CD4-positive, alpha-beta memory T cell (primary cell): ENCODE data around the gene HOXB5. TPM values are rescaled to one million over a fixed set of nuclear protein-coding genes. Genes with fewer than 3 reads are reported as not detected.

Source experiments
- CTCF ChIA-PET: fragments of 350-600 bp; sonication (Branson Sonifier 250); formaldehyde crosslinking; loops from one replicate; lab custom pipeline; 2021; ENCODE audit warnings: inconsistent platforms; ENCODE audit not compliant: partially characterized antibody; lab: Charles Lee
- POLR2A ChIA-PET: fragments of 350-600 bp; sonication (Branson Sonifier 250); formaldehyde crosslinking; loops from one replicate; lab custom pipeline; 2021; ENCODE audit not compliant: partially characterized antibody; lab: Charles Lee
- DNase-seq, 5 donors: peaks; one replicate each; pipeline versions ENCODE4 v3.0.0 to v3.0.0-alpha.2; 2020 to 2022; ENCODE audit warnings: mixed read lengths in 1 of 5
- H3K27ac ChIP-seq: one replicate; pipeline ENCODE4 v1.7.0; 2013; ENCODE audit warnings: low read depth, low read length
- H3K27me3 ChIP-seq: 2 replicates; pipeline ENCODE4 v1.7.0; 2013; ENCODE audit warnings: mild to moderate bottlenecking, low read length, moderate library complexity; ENCODE audit not compliant: insufficient read depth
- H3K36me3 ChIP-seq: 2 replicates; pipeline ENCODE4 v1.7.0; 2013; ENCODE audit warnings: mild to moderate bottlenecking, low read length, moderate library complexity; ENCODE audit not compliant: insufficient read depth
- H3K4me1 ChIP-seq: 2 replicates; pipeline ENCODE4 v1.7.0; 2013; ENCODE audit warnings: mild to moderate bottlenecking, low read length, moderate library complexity; ENCODE audit not compliant: insufficient read depth
- H3K4me3 ChIP-seq, 2 donors: one replicate each; pipeline ENCODE4 v1.7.0; 2013; ENCODE audit warnings: low read length in 2 of 2, mild to moderate bottlenecking in 1 of 2
- H3K9me3 ChIP-seq, 2 donors: one replicate each; pipeline ENCODE4 v1.7.0; 2013; ENCODE audit warnings: low read length in 2 of 2, control low read depth in 1 of 2; ENCODE audit not compliant: control insufficient read depth in 1 of 2
- H3K27ac Mint-ChIP-seq, 7 donors: one replicate each; pipeline ENCODE4 v1.8.0; 2020 to 2021; ENCODE audit warnings: mixed read lengths in 7 of 7, mild to moderate bottlenecking in 6 of 7, inconsistent platforms in 3 of 7, moderate library complexity in 3 of 7
- H3K27me3 Mint-ChIP-seq, 2 donors: one replicate each; pipeline ENCODE4 v1.8.0; 2020 to 2021; ENCODE audit warnings: mixed read lengths in 2 of 2
- H3K36me3 Mint-ChIP-seq, 2 donors: one replicate each; pipeline ENCODE4 v1.8.0; 2020 to 2021; ENCODE audit warnings: mixed read lengths in 2 of 2, inconsistent platforms in 1 of 2, mild to moderate bottlenecking in 1 of 2
- H3K4me1 Mint-ChIP-seq, 4 donors: one replicate each; pipeline ENCODE4 v1.8.0; 2020 to 2021; ENCODE audit warnings: mixed read lengths in 4 of 4, mild to moderate bottlenecking in 1 of 4
- H3K4me3 Mint-ChIP-seq, 8 donors: one replicate each; pipeline ENCODE4 v1.8.0; 2020 to 2021; ENCODE audit warnings: mixed read lengths in 8 of 8, mild to moderate bottlenecking in 7 of 8, moderate library complexity in 6 of 8, inconsistent platforms in 3 of 8
- H3K9me3 Mint-ChIP-seq, 8 donors: one replicate each; pipeline ENCODE4 v1.8.0; 2020 to 2021; ENCODE audit warnings: mixed read lengths in 8 of 8, mild to moderate bottlenecking in 5 of 8, inconsistent platforms in 3 of 8, moderate library complexity in 1 of 8
- intact Hi-C: fragments of 100-400 bp; cut with micrococcal nuclease; formaldehyde crosslinking; loops from one replicate; pipeline ENCODE4 v1.15.1; 2023
- polyA plus RNA-seq, 2 donors: library from polyadenylated mRNA; unstranded; fragments of 300-500 nt; fragmentation: Illumina TruSeq; gene quantifications; one replicate each; pipeline ENCODE4 v1.2.3, GENCODE V29; 2021
- total RNA-seq, 2 experiments: library from RNA; stranded (reverse); gene quantifications; one replicate each; pipeline ENCODE4 v1.2.3, GENCODE V29; 2021

The HOXB5 gene
- total and polyA plus RNA-seq, 4 experiments from 2014 or later: not detected

DNA sequence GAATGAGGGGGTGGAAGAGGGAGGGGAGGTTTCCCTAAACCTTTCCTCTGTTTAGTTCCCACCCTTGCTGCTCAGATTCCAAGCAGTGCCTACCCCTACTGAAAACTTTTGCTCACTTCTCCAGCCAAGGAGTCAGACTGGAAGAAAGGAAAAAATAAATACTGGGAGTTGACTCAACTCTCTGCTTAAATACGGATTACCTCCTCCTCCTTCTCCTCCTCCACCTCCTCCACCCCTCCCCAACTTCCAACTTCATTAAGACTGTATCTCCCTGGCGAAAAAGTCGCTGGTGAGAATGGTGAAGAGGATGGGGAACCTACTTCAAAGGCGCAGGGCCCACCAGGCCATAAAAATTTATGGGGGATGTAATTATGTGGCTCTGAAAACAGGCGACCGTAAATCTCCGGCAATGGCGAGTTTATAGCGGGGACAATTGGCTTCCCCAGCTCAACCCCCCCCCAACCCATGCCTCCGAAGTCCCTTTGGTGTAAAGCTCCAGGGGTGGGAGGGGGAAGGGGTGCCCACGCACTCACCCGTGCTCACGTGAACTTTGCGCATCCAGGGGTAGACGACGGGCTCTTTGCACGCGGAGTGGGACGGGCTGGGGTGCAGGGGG, 16.1 kb downstream of the HOXB5 start:
- H3K4me1 Mint-ChIP-seq: peaks cover 16 to 60% (median 37%) of the 10 kb centered on the region in 4 donors
- ChIA-PET POLR2A (interaction anchor here (0.6 to 2.5 kb wide), 6 partner anchors 9 to 86 kb away, joined by 3 to 8 read pairs (median 6); no protein-coding TSS in a partner anchor), CTCF (interaction anchor here (0.6 kb wide), 2 partner anchors 66 to 241 kb away, joined by 3 read pairs; no protein-coding TSS in a partner anchor)
- H3K27me3 ChIP-seq: peaks cover 12% of the 10 kb centered on the region
- no peaks in the 10 kb centered on the region for H3K9me3 Mint-ChIP-seq
- H3K36me3 Mint-ChIP-seq: peaks cover 3 to 12% of the 10 kb centered on the region in 2 donors
- H3K36me3 ChIP-seq: no peaks in the 10 kb centered on the region
- peak overlapping the region; percentile 37 to 77 (median 66) for H3K27ac Mint-ChIP-seq
- no peak for DNase-seq
- intact Hi-C loops: no loop called here
- H3K4me3 Mint-ChIP-seq: peak overlapping the region; percentile 82 to 91 (median 84)
- H3K27me3 Mint-ChIP-seq: peaks cover 23 to 33% of the 10 kb centered on the region in 2 donors
- H3K27ac ChIP-seq: no peak overlapping the region
- no peaks in the 10 kb centered on the region for H3K9me3 ChIP-seq
- H3K4me1 ChIP-seq: peaks cover 48% of the 10 kb centered on the region
- peak overlapping the region; percentile 34 to 64 for H3K4me3 ChIP-seq

DNA sequence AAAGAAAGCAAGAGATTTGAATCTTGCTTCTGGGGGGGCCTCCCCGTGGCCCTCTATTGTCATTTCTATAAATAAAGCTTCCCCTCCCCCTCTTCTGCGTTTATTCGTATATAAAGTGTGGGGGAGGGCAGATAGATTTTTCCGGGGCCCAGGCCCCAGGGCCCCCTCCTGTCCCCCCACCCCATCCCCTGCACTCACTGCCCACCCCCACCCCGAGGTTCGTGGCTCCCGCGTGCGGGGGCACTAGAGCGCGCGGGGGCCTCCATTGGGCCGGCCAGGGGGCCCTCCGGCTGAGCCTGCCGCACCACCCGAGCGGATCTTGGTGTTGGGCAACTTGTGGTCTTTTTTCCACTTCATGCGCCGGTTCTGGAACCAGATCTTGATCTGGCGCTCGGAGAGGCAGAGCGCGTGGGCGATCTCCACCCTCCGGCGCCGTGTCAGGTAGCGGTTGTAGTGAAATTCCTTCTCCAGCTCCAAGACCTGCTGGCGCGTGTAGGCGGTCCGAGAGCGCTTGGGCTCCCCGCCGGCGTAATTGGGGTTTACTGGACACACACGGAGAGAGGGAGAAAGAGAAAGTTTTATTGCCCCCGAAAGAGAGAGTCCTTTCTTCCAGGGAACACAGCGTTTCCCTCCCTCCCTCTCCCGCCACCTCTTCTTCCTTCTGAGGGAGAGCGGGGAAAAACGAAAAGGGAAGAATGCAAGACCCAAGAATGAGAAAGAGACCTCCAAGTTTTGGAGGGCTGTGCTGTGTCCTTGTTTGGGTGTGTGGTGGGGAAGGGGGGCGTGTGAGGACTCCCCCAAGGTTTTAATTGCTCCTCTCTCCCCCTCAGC, 16.9 kb downstream of the HOXB5 start:
- peaks cover 21 to 28% of the 10 kb centered on the region in 2 donors for H3K27me3 Mint-ChIP-seq
- H3K9me3 Mint-ChIP-seq: no peaks in the 10 kb centered on the region
- DNase-seq: no peak
- CTCF ChIA-PET: interaction anchor here (0.6 kb wide), 1 partner anchor 65 kb away, joined by 3 read pairs; no protein-coding TSS in a partner anchor
- H3K36me3 Mint-ChIP-seq: peaks cover 5 to 12% of the 10 kb centered on the region in 2 donors
- H3K4me3 Mint-ChIP-seq: peak overlapping the region; percentile 82 to 91 (median 84)
- H3K27me3 ChIP-seq: peaks cover 7% of the 10 kb centered on the region
- no peak overlapping the region for H3K27ac ChIP-seq
- POLR2A ChIA-PET: interaction anchor here (1.1 to 1.5 kb wide), 3 partner anchors 30 to 71 kb away, joined by 3 to 7 read pairs (median 5); no protein-coding TSS in a partner anchor
- H3K4me1 ChIP-seq: peaks cover 43% of the 10 kb centered on the region
- no peaks in the 10 kb centered on the region for H3K36me3 ChIP-seq
- H3K9me3 ChIP-seq: no peaks in the 10 kb centered on the region
- peak overlapping the region; percentile 34 to 64 for H3K4me3 ChIP-seq
- peak overlapping the region in 1 of 7 donors; percentile 66 for H3K27ac Mint-ChIP-seq
- intact Hi-C loops: no loop called here
- H3K4me1 Mint-ChIP-seq: peaks cover 18 to 52% (median 34%) of the 10 kb centered on the region in 4 donors

DNA sequence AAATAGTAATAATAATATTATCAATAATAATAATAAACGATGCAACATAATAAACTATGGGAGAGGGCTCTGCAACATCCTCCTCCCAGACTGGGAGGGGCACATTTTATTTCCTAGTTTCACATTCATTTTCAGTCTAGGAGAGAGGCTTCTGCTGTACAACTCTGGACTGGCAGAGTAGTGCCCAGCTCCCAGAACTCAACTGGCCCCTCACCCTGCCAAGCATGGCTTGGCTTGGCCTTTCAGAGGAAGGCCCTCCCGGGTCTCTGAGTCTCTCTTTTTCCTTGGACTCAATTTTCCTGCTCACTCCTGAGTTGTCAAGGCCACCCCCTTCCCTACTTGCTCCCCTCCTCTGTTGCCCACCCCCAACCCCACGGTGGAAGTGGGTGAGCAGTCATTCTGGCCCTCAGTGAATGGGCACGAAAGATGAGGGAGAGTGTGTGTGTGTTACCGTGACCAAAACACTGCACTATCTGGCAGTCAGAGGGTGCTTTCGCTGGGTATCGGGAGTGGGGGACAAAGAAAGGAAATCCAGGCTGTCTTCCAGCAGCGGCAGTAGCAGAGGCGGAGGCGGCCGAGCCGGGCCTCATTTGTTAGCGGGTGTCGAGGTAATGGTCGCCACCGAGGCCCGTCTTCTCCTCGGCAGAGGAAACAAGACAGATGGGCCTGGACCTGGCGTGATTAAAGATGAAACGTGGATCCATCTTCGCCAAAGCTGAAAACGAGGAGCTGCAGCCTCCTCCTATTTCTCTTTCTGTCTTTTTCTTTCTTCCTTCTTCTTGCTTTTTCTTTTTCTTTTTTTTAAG, 17.7 kb downstream of the HOXB5 start:
- peaks cover 35% of the 10 kb centered on the region for H3K4me1 ChIP-seq
- H3K9me3 Mint-ChIP-seq: no peaks in the 10 kb centered on the region
- peak overlapping the region in 6 of 8 donors; percentile 26 to 51 (median 47) for H3K4me3 Mint-ChIP-seq
- ChIA-PET POLR2A (interaction anchor here (1.1 kb wide), 1 partner anchor 29 kb away, joined by 3 read pairs; no protein-coding TSS in a partner anchor), CTCF (no interaction called here)
- H3K36me3 ChIP-seq: no peaks in the 10 kb centered on the region
- intact Hi-C loops: no loop called here
- no peak overlapping the region for H3K27ac Mint-ChIP-seq
- peaks cover 7 to 12% of the 10 kb centered on the region in 2 donors for H3K36me3 Mint-ChIP-seq
- no peaks in the 10 kb centered on the region for H3K9me3 ChIP-seq
- no peaks in the 10 kb centered on the region for H3K27me3 ChIP-seq
- H3K27me3 Mint-ChIP-seq: peaks cover 16 to 20% of the 10 kb centered on the region in 2 donors
- DNase-seq: no peak
- no peak overlapping the region for H3K27ac ChIP-seq
- peaks cover 19 to 44% (median 30%) of the 10 kb centered on the region in 4 donors for H3K4me1 Mint-ChIP-seq
- H3K4me3 ChIP-seq: no peak overlapping the region

DNA sequence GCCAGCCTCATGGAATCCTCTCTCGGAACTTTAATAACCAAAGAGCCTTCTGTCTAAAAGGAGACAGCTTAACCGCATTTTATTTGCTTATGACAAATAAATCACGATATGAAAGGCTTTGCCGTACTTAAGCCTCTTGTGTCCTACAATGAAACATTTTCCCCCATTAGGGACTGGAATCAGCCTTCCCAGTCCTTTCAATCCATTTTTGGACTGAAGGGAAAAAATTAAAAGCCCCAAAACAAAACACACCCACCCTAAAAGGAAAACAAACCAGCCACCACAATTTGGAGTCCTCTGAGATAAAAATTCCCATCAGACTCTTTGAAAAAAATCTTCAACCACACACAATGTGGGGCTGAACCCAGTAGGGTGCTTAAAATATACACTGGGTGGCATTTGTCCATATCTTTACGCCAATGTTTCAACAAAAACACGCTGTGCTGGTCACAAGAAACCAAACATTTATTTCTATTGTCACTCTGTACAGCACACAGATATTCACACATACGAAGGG, 18.5 kb downstream of the HOXB5 start:
- intact Hi-C loops: no loop called here
- Mint-ChIP-seq H3K27ac (no peak overlapping the region), H3K36me3 (peaks cover 7 to 12% of the 10 kb centered on the region in 2 donors), H3K4me1 (peaks cover 18 to 39% (median 27%) of the 10 kb centered on the region in 4 donors), H3K27me3 (peaks cover 9 to 13% of the 10 kb centered on the region in 2 donors), H3K9me3 (no peaks in the 10 kb centered on the region), H3K4me3 (peak overlapping the region in 1 of 8 donors; percentile 37)
- Histone ChIP-seq H3K27me3 (no peaks in the 10 kb centered on the region), H3K4me1 (peaks cover 29% of the 10 kb centered on the region), H3K36me3 (no peaks in the 10 kb centered on the region), H3K4me3 (no peak overlapping the region), H3K9me3 (no peaks in the 10 kb centered on the region), H3K27ac (no peak overlapping the region)
- ChIA-PET CTCF (interaction anchor here (0.8 kb wide), 1 partner anchor 18 kb away, joined by 3 read pairs; the partner anchor contains the start of gene HOXB5), POLR2A (no interaction called here)
- no peak for DNase-seq

DNA sequence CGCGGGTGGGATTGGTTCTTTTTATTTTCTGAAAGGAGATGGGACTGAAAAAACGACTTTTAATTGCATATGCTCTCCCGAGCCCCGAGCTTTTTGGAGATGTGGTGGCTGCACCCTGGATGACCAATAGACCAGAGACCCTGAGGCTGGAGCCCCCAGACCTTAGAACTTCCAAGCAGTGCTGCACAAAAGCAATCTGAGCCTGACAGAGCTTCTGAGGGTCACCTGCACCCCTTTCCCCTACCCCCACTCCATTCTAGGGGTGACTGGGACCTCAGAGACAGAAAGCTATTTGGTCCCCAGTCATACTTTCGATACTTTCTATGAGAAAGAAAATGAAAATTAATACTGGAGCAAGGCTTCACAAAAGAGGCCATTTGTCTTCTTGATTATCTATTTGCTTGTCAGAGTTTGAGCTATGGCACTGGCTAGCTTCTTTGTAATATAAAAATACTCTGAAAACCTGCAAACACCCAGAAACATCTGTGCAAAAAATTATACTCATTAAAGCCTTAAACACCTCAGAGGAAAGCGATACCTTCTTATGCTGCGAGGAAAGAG, 19.0 kb downstream of the HOXB5 start:
- H3K4me1 Mint-ChIP-seq: peaks cover 18 to 33% (median 24%) of the 10 kb centered on the region in 4 donors
- CTCF ChIA-PET: interaction anchor here (0.6 to 0.8 kb wide), 2 partner anchors 17 to 19 kb away, joined by 3 read pairs; partner anchors contain the start of gene HOXB5
- H3K36me3 Mint-ChIP-seq: peaks cover 7 to 12% of the 10 kb centered on the region in 2 donors
- Histone ChIP-seq H3K4me1 (peaks cover 25% of the 10 kb centered on the region), H3K9me3 (no peaks in the 10 kb centered on the region), H3K27ac (no peak overlapping the region), H3K27me3 (no peaks in the 10 kb centered on the region), H3K36me3 (no peaks in the 10 kb centered on the region), H3K4me3 (no peak overlapping the region)
- H3K4me3 Mint-ChIP-seq: peak overlapping the region in 1 of 8 donors; percentile 6
- H3K27me3 Mint-ChIP-seq: peaks cover 8 to 11% of the 10 kb centered on the region in 2 donors
- intact Hi-C loops: no loop called here
- no peaks in the 10 kb centered on the region for H3K9me3 Mint-ChIP-seq
- POLR2A ChIA-PET: no interaction called here
- no peak for DNase-seq
- H3K27ac Mint-ChIP-seq: no peak overlapping the region

DNA sequence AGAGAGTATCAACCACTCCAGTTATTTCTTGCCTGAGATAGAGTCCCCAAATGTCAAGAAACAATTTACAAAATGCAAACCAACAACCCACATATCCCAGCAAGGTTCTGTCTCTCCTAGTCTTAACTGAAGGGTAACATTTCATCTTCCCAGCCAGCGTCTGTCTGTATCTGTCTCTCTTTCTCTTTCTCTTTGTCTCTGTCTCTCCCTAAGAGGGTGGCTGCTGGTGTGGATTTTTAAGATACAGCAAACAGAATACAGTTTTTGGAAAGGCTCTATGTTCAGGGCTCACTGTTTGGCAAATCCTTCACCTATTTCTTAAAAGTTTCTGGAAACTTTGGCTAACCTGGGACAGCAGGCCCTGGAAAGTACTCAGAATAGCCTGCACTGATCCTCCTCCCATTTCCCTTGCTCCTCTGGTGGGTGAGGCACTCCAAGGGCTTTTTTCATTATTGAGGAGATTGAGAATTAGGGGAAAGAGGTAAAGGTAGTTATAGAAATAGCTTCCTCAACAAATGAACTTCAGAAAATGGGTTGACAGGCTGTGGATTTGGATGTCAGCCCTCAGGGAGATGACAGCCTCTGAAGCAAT, 21.7 kb downstream of the HOXB5 start:
- Mint-ChIP-seq H3K9me3 (no peaks in the 10 kb centered on the region), H3K27ac (no peak overlapping the region), H3K4me1 (peaks cover 6 to 21% (median 12%) of the 10 kb centered on the region in 4 donors), H3K36me3 (peaks cover 2 to 4% of the 10 kb centered on the region in 2 donors), H3K4me3 (no peak overlapping the region), H3K27me3 (peaks cover 0 to 11% of the 10 kb centered on the region in 2 donors)
- H3K4me1 ChIP-seq: peaks cover 14% of the 10 kb centered on the region
- POLR2A ChIA-PET: no interaction called here
- CTCF ChIA-PET: no interaction called here
- intact Hi-C loops: no loop called here
- H3K27ac ChIP-seq: no peak overlapping the region
- no peak for DNase-seq
- H3K27me3 ChIP-seq: no peaks in the 10 kb centered on the region
- H3K36me3 ChIP-seq: no peaks in the 10 kb centered on the region
- no peaks in the 10 kb centered on the region for H3K9me3 ChIP-seq
- no peak overlapping the region for H3K4me3 ChIP-seq
